Keratinocyte (primary cell): Measurements from ENCODE around the gene CMYA5. TPM values are rescaled to one million over a fixed set of nuclear protein-coding genes. Genes with fewer than 3 reads are reported as not detected.

Experiments used
- DNase-seq: peaks from one replicate; pipeline ENCODE4 v3.0.0-alpha.2; 2011; ENCODE audit warnings: low read depth, missing footprints, low spot score
- FAIRE-seq: peaks from 2 replicates; lab custom pipeline; 2011; peaks lifted over from hg19 to GRCh38; lab: Jason Lieb, UNC
- H2AFZ ChIP-seq: 2 replicates; pipeline ENCODE4 v1.6.0; 2012; ENCODE audit warnings: low read length, control low read depth, inconsistent platforms; ENCODE audit not compliant: control insufficient read depth
- H3K27ac ChIP-seq: 2 replicates; pipeline ENCODE4 v1.5.1; 2011; ENCODE audit warnings: low read length; ENCODE audit not compliant: control insufficient read depth, insufficient read depth
- H3K27me3 ChIP-seq: 3 replicates; pipeline ENCODE4 v1.6.0; 2011; ENCODE audit warnings: low read length; ENCODE audit not compliant: control insufficient read depth, insufficient read depth; ENCODE audit errors: extremely low read depth
- H3K36me3 ChIP-seq, 2 experiments: 2 replicates in 1 of 2; 3 replicates in 1 of 2; pipeline ENCODE4 v1.5.1; 2011; ENCODE audit warnings: low read length in 2 of 2, mild to moderate bottlenecking in 1 of 2; ENCODE audit not compliant: control insufficient read depth in 2 of 2, insufficient read depth in 2 of 2; ENCODE audit errors: extremely low read depth in 1 of 2
- H3K4me1 ChIP-seq: 3 replicates; pipeline ENCODE4 v1.5.1; 2011; ENCODE audit warnings: low read length; ENCODE audit not compliant: control insufficient read depth, insufficient read depth; ENCODE audit errors: extremely low read depth
- H3K4me2 ChIP-seq: 3 replicates; pipeline ENCODE4 v1.6.0; 2011; ENCODE audit warnings: low read depth, low read length; ENCODE audit not compliant: control insufficient read depth, insufficient read depth; ENCODE audit errors: extremely low read depth
- H3K4me3 ChIP-seq, 3 experiments: fragments of 200-600 bp in 1 of 3; sonication (generic) in 1 of 3; 2 replicates in 2 of 3; 3 replicates in 1 of 3; pipeline ENCODE4 v1.5.1; 2011 to 2016; ENCODE audit warnings: low read length in 3 of 3, mild to moderate bottlenecking in 3 of 3, control low read depth in 2 of 3, inconsistent platforms in 1 of 3, low read depth in 1 of 3, mixed read lengths in 1 of 3, mixed run types in 1 of 3, moderate library complexity in 1 of 3; ENCODE audit not compliant: control insufficient read depth in 2 of 3, insufficient read depth in 2 of 3; ENCODE audit errors: extremely low read depth in 1 of 3
- H3K79me2 ChIP-seq: 2 replicates; pipeline ENCODE4 v1.6.0; 2012; ENCODE audit warnings: low read length; ENCODE audit not compliant: control insufficient read depth, insufficient read depth
- H3K9ac ChIP-seq: 3 replicates; pipeline ENCODE4 v1.6.0; 2011; ENCODE audit warnings: low read length; ENCODE audit not compliant: control insufficient read depth, insufficient read depth; ENCODE audit errors: extremely low read depth
- H3K9me1 ChIP-seq: 3 replicates; pipeline ENCODE4 v1.6.0; 2011; ENCODE audit warnings: low read length; ENCODE audit not compliant: control insufficient read depth, insufficient read depth; ENCODE audit errors: extremely low read depth
- H3K9me3 ChIP-seq: 2 replicates; pipeline ENCODE4 v1.5.1; 2012; ENCODE audit warnings: low read depth, low read length; ENCODE audit not compliant: control insufficient read depth
- H4K20me1 ChIP-seq: 3 replicates; pipeline ENCODE4 v1.6.0; 2011; ENCODE audit warnings: low read length; ENCODE audit not compliant: control insufficient read depth, insufficient read depth; ENCODE audit errors: extremely low read depth
- EZH2 ChIP-seq: IDR thresholded peaks from one replicate; pipeline ENCODE4 v1.6.1; 2012; ENCODE audit warnings: inconsistent platforms, mild to moderate bottlenecking, low read length, moderate library complexity
- dilution Hi-C: fragments of 300-500 bp; cut with MboI; formaldehyde crosslinking; loops from one replicate; pipeline ENCODE4 v1.7.0; 2020; ENCODE audit warnings: low sequenced_read_pairs; ENCODE audit not compliant: extremely low pct_ligation_motif_present
- polyA plus RNA-seq, 5 experiments: library from polyadenylated mRNA; depleted of rRNA in 3 of 5; stranded (reverse) in 3 of 5; stranded (forward) in 1 of 5; unstranded in 1 of 5; fragments of >200 nt; gene quantifications; 1 replicate in 1 of 5; 2 replicates in 3 of 5; 3 replicates in 1 of 5; pipeline versions ENCODE4 v1.2.1 to v1.2.3, GENCODE V29; 2011 to 2012; ENCODE audit warnings: missing spikeins in 2 of 5, low read depth in 1 of 5, low replicate concordance in 1 of 5
- TF ChIP-seq, protein P1 (sequence below), 3 experiments: IDR thresholded peaks in 1 of 3; conservative IDR thresholded peaks in 1 of 3; optimal IDR thresholded peaks in 1 of 3; 2 replicates in 2 of 3; 3 replicates in 1 of 3; pipeline versions ENCODE3 to v1.5.1; 2011; ENCODE audit warnings: low read length in 3 of 3, mild to moderate bottlenecking in 3 of 3, moderate library complexity in 2 of 3, control low read depth in 1 of 3, inconsistent platforms in 1 of 3; ENCODE audit not compliant: insufficient read depth in 2 of 3; ENCODE audit errors: extremely low read depth in 1 of 3

CMYA5 gene
- polyA plus RNA-seq, 1 donor (not counting 4 experiments of a cell fraction or from before 2014, with no cell fraction given) = 0.25 TPM

DNA sequence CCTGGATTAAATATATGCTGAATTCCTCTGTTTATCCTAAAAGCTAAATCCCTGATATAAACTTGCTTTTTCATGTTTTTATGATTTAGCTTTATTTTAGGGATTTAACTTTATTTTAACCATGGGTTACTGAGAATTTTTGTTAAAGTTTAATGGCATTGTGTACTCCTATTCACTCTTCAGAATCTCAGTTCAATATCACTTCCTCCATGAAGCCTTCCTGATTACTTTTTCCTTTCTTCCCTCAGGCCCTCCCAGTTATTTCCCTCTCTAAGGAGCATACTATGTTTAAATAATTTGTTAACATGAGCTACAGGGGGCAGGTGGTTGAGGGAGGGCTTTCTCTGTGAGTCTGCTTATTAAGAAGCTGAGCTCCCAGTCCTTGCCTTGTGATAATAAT is 151.5 kb downstream of the CMYA5 start:
- H3K36me3 ChIP-seq = no peaks in the 10 kb centered on the region
- no peaks in the 10 kb centered on the region for H4K20me1 ChIP-seq
- dilution Hi-C loops = no loop called here
- H3K27me3 ChIP-seq = peaks cover 24% of the 10 kb centered on the region
- no peak for FAIRE-seq
- no peak for DNase-seq
- H3K79me2 ChIP-seq = no peaks in the 10 kb centered on the region
- no peak overlapping the region for H3K4me2 ChIP-seq
- H3K9me3 ChIP-seq = no peaks in the 10 kb centered on the region
- peaks cover 8% of the 10 kb centered on the region for H3K4me1 ChIP-seq
- H3K4me3 ChIP-seq = no peak overlapping the region
- no peak overlapping the region for H3K9ac ChIP-seq
- H3K9me1 ChIP-seq = no peaks in the 10 kb centered on the region
- H2AFZ ChIP-seq = no peak overlapping the region
- TF ChIP-seq, protein P1, sequence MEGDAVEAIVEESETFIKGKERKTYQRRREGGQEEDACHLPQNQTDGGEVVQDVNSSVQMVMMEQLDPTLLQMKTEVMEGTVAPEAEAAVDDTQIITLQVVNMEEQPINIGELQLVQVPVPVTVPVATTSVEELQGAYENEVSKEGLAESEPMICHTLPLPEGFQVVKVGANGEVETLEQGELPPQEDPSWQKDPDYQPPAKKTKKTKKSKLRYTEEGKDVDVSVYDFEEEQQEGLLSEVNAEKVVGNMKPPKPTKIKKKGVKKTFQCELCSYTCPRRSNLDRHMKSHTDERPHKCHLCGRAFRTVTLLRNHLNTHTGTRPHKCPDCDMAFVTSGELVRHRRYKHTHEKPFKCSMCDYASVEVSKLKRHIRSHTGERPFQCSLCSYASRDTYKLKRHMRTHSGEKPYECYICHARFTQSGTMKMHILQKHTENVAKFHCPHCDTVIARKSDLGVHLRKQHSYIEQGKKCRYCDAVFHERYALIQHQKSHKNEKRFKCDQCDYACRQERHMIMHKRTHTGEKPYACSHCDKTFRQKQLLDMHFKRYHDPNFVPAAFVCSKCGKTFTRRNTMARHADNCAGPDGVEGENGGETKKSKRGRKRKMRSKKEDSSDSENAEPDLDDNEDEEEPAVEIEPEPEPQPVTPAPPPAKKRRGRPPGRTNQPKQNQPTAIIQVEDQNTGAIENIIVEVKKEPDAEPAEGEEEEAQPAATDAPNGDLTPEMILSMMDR (optimal IDR thresholded peaks at IDR 0.05 in 1 of 3, IDR thresholded peaks at IDR 0.05 in 1 of 3, conservative IDR thresholded peaks at IDR 0.05 in 1 of 3; ENCODE audit: extremely low read depth in 1 of 3, insufficient read depth in 2 of 3, low read length in 3 of 3) = no peak
- TF ChIP-seq EZH2 = no peak
- no peak overlapping the region for H3K27ac ChIP-seq

DNA sequence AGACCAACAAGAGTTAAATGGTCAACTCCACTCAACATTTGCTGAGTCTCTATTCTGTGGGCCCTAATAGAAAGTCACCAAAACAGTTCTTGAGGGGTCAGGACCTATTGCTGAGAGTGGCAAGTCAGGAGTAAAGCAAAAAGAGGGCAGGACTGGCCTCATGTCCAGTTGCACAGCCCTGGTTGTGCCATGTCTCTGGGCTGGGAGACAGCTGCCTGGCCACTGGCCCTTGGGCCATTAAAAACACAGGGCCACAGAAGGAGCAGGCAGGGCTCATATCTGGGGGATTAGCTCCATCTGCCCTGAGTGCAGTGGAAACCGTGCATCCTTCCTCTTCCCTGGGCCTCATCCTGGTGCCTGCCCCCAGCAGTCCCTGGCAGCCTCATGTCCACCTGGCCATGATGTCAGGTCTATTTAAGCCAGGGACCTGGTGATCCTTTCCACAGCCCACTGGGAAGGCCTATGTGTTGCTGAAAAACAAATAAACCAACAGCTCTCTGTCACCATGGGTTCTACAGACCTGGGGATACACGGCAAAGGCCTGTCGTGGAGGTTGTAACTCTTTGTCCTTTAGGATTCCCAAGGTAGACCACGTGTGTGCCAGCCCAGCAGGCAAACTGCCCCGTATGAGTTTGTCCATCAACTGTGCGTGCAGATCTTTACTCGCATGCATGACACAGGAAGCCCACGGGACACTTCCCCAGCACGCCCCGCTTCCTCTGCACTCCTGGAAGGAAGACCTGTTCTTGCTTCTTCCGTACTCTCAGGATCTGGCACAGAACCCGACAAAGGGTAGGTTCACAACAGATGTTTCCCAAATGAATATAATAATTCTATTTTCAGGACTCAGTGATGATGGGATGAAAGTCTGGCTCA is 152.6 kb downstream of the CMYA5 start:
- no peak for FAIRE-seq
- no peak for TF ChIP-seq EZH2
- TF ChIP-seq, protein P1 (optimal IDR thresholded peaks at IDR 0.05 in 1 of 3, IDR thresholded peaks at IDR 0.05 in 1 of 3, conservative IDR thresholded peaks at IDR 0.05 in 1 of 3; ENCODE audit: extremely low read depth in 1 of 3, insufficient read depth in 2 of 3, low read length in 3 of 3) = no peak
- H2AFZ ChIP-seq = no peak overlapping the region
- H3K79me2 ChIP-seq = no peaks in the 10 kb centered on the region
- no peak for DNase-seq
- H3K36me3 ChIP-seq = no peaks in the 10 kb centered on the region
- no peaks in the 10 kb centered on the region for H3K9me3 ChIP-seq
- H3K4me3 ChIP-seq = no peak overlapping the region
- no peak overlapping the region for H3K4me2 ChIP-seq
- dilution Hi-C loops = no loop called here
- no peaks in the 10 kb centered on the region for H3K9me1 ChIP-seq
- peaks cover 10% of the 10 kb centered on the region for H3K4me1 ChIP-seq
- H3K27me3 ChIP-seq = peaks cover 24% of the 10 kb centered on the region
- no peak overlapping the region for H3K27ac ChIP-seq
- no peaks in the 10 kb centered on the region for H4K20me1 ChIP-seq
- H3K9ac ChIP-seq = no peak overlapping the region
